ENCODE data around the gene BTNL2. TPM values are rescaled to one million over a fixed set of nuclear protein-coding genes. Genes with fewer than 3 reads are reported as not detected.

BTNL2 gene
- total RNA-seq, 1 experiment from 2014 or later = not detected

- Histone ChIP-seq H3K9me3 (ENCODE audit: control insufficient read depth, insufficient read depth, low read depth, low read length) (no peaks in the 10 kb centered on the region), H3K36me3 (ENCODE audit: control insufficient read depth, insufficient read depth, low read length) (no peaks in the 10 kb centered on the region), H3K4me3 (ENCODE audit: low read depth in 2 of 2, low read length in 2 of 2) (no peak overlapping the region), H3K27me3 (ENCODE audit: control insufficient read depth, insufficient read depth, low read length) (peaks cover 14% of the 10 kb centered on the region), H3K4me1 (ENCODE audit: control insufficient read depth, insufficient read depth, low read length) (no peaks in the 10 kb centered on the region), H3K27ac (ENCODE audit: low read length) (no peak overlapping the region)
- POLR2A ChIA-PET = no interaction called here
- intact Hi-C loops (cut with micrococcal nuclease; ENCODE audit: unreplicated experiment) (no loop called here), in situ Hi-C loops (cut with HindIII; ENCODE audit: low pct_unique_long_range_greater_than_20kb, low sequenced_read_pairs) (no loop called here)
- CTCF ChIA-PET = no interaction called here
- no TSS peak for BruUV-seq (replicated peaks)
- ATAC-seq = no peak
- TF ChIP-seq POLR2AphosphoS5 (IDR thresholded peaks at IDR 0.05; ENCODE audit: low read depth, low read length) (no peak), SIN3A (IDR thresholded peaks at IDR 0.05; ENCODE audit: borderline replicate concordance, insufficient read depth, low read depth, low read length) (no peak), TCF7L2 (IDR thresholded peaks at IDR 0.05; ENCODE audit: low read depth, low read length) (no peak)
- TF ChIP-seq, protein P1, sequence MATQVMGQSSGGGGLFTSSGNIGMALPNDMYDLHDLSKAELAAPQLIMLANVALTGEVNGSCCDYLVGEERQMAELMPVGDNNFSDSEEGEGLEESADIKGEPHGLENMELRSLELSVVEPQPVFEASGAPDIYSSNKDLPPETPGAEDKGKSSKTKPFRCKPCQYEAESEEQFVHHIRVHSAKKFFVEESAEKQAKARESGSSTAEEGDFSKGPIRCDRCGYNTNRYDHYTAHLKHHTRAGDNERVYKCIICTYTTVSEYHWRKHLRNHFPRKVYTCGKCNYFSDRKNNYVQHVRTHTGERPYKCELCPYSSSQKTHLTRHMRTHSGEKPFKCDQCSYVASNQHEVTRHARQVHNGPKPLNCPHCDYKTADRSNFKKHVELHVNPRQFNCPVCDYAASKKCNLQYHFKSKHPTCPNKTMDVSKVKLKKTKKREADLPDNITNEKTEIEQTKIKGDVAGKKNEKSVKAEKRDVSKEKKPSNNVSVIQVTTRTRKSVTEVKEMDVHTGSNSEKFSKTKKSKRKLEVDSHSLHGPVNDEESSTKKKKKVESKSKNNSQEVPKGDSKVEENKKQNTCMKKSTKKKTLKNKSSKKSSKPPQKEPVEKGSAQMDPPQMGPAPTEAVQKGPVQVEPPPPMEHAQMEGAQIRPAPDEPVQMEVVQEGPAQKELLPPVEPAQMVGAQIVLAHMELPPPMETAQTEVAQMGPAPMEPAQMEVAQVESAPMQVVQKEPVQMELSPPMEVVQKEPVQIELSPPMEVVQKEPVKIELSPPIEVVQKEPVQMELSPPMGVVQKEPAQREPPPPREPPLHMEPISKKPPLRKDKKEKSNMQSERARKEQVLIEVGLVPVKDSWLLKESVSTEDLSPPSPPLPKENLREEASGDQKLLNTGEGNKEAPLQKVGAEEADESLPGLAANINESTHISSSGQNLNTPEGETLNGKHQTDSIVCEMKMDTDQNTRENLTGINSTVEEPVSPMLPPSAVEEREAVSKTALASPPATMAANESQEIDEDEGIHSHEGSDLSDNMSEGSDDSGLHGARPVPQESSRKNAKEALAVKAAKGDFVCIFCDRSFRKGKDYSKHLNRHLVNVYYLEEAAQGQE (IDR thresholded peaks at IDR 0.05; ENCODE audit: insufficient read depth in 1 of 2, low read depth in 2 of 2, low read length in 1 of 2) = no peak
- TF ChIP-seq, protein P2, sequence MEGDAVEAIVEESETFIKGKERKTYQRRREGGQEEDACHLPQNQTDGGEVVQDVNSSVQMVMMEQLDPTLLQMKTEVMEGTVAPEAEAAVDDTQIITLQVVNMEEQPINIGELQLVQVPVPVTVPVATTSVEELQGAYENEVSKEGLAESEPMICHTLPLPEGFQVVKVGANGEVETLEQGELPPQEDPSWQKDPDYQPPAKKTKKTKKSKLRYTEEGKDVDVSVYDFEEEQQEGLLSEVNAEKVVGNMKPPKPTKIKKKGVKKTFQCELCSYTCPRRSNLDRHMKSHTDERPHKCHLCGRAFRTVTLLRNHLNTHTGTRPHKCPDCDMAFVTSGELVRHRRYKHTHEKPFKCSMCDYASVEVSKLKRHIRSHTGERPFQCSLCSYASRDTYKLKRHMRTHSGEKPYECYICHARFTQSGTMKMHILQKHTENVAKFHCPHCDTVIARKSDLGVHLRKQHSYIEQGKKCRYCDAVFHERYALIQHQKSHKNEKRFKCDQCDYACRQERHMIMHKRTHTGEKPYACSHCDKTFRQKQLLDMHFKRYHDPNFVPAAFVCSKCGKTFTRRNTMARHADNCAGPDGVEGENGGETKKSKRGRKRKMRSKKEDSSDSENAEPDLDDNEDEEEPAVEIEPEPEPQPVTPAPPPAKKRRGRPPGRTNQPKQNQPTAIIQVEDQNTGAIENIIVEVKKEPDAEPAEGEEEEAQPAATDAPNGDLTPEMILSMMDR (IDR thresholded peaks at IDR 0.05) = no peak
- DNase-seq (ENCODE audit: low read depth, low spot score) = no peak
These were observed 41.0 kb upstream of the BTNL2 start for GRCh38 chr6:32447932-32448331.

GRCh38 chr6:32445321-32445854 is 38.4 kb upstream of the BTNL2 start:
- TF ChIP-seq POLR2AphosphoS5 (IDR thresholded peaks at IDR 0.05; ENCODE audit: low read depth, low read length) (no peak), TCF7L2 (IDR thresholded peaks at IDR 0.05; ENCODE audit: low read depth, low read length) (no peak), SIN3A (IDR thresholded peaks at IDR 0.05; ENCODE audit: borderline replicate concordance, insufficient read depth, low read depth, low read length) (no peak)
- TF ChIP-seq, protein P1 (IDR thresholded peaks at IDR 0.05; ENCODE audit: insufficient read depth in 1 of 2, low read depth in 2 of 2, low read length in 1 of 2) = no peak
- TF ChIP-seq, protein P2 (IDR thresholded peaks at IDR 0.05) = no peak
- Histone ChIP-seq H3K4me3 (ENCODE audit: low read depth in 2 of 2, low read length in 2 of 2) (no peak overlapping the region), H3K9me3 (ENCODE audit: control insufficient read depth, insufficient read depth, low read depth, low read length) (no peaks in the 10 kb centered on the region), H3K27me3 (ENCODE audit: control insufficient read depth, insufficient read depth, low read length) (peaks cover 22% of the 10 kb centered on the region), H3K36me3 (ENCODE audit: control insufficient read depth, insufficient read depth, low read length) (no peaks in the 10 kb centered on the region), H3K27ac (ENCODE audit: low read length) (no peak overlapping the region), H3K4me1 (ENCODE audit: control insufficient read depth, insufficient read depth, low read length) (no peaks in the 10 kb centered on the region)
- in situ Hi-C loops (cut with HindIII; ENCODE audit: low pct_unique_long_range_greater_than_20kb, low sequenced_read_pairs) = no loop called here
- intact Hi-C loops (cut with micrococcal nuclease; ENCODE audit: unreplicated experiment) = no loop called here
- DNase-seq (ENCODE audit: low read depth, low spot score) = no peak
- ChIA-PET POLR2A (no interaction called here), CTCF (no interaction called here)
- no peak for ATAC-seq
- no TSS peak for BruUV-seq (replicated peaks)
